Subcutaneous abdominal adipose tissue (tissue), 5 donors: ENCODE measurements around the gene ACSF2.

Experiments
- H3K27ac ChIP-seq: one replicate; pipeline ENCODE4 v1.7.0; 2013; ENCODE audit warnings: low read depth, mild to moderate bottlenecking, inconsistent platforms, low read length, moderate library complexity
- H3K27me3 ChIP-seq, 5 donors: one replicate each; pipeline ENCODE4 v1.7.0; 2013; ENCODE audit warnings: low read length in 5 of 5, inconsistent platforms in 1 of 5; ENCODE audit not compliant: control insufficient read depth in 5 of 5, insufficient read depth in 4 of 5
- H3K36me3 ChIP-seq, 5 donors: one replicate each; pipeline ENCODE4 v1.7.0; 2013; ENCODE audit warnings: low read length in 5 of 5; ENCODE audit not compliant: control insufficient read depth in 5 of 5, insufficient read depth in 5 of 5
- H3K4me1 ChIP-seq, 5 donors: one replicate each; pipeline ENCODE4 v1.7.0; 2013; ENCODE audit warnings: low read length in 5 of 5, mild to moderate bottlenecking in 3 of 5, moderate library complexity in 1 of 5; ENCODE audit not compliant: control insufficient read depth in 5 of 5, insufficient read depth in 5 of 5
- H3K4me3 ChIP-seq, 5 donors: one replicate each; pipeline ENCODE4 v1.7.0; 2013; ENCODE audit warnings: low read length in 5 of 5, low read depth in 1 of 5
- H3K9ac ChIP-seq, 5 donors: one replicate each; pipeline ENCODE4 v1.7.0; 2013; ENCODE audit warnings: low read length in 5 of 5, mild to moderate bottlenecking in 4 of 5, moderate library complexity in 3 of 5
- H3K9me3 ChIP-seq, 5 donors: one replicate each; pipeline ENCODE4 v1.7.0; 2013; ENCODE audit warnings: low read length in 5 of 5; ENCODE audit not compliant: control insufficient read depth in 5 of 5
- donor health status: healthy.
- donor health status: healthy.
- donor health status: healthy.
- donor health status: healthy.
- donor health status: healthy.

The ACSF2 gene

DNA sequence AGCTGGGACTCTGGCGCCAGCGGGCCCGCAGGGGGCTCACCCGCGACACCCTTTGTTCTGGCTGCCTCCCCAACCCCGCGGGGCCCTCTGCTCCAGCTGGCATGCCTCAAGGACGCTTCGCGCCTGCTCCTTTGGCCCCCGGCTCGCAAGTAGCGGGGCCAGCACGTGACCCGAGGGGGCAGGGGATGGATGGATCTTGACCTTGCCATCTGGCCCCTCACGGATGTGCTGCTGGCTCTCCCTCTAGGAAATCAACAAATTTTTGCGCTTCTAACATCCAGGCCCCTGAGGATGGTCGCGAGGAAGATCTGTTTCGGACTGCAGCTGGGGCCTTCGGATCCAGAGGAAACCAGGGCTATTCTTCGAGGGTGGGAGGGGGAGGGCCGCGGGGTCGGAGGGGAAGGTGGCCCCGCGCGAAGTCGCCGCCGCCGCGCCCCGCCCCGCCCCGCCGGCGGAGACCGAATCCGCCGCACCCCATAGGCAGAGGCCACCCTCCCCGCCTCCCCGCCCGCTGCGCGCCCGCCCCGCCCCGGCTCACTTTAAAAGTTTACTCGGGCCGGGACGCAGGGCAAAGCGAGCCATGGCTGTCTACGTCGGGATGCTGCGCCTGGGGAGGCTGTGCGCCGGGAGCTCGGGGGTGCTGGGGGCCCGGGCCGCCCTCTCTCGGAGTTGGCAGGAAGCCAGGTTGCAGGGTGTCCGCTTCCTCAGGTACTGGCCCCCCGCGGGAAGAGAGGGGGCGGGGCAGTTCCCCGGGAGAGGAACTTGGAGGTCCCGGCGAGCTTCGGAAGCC, at the start of gene ACSF2:
TSS of gene ACSF2 (plus strand) at position 537 of the 790 bp plus-strand sequence. CDS start at position 581, 44 bp downstream.
- peaks cover 18 to 70% (median 68%) of the 10 kb centered on the region in 5 donors for H3K4me1 ChIP-seq
- peak within 1 kb of the TSS; percentile 67 to 75 (median 71) for H3K4me3 ChIP-seq
- no peaks in the 10 kb centered on the region for H3K27me3 ChIP-seq
- H3K9ac ChIP-seq, result peak within 1 kb of the TSS; percentile 54 to 78 (median 76)
- H3K36me3 ChIP-seq, result peaks cover 0 to 2% (median 0%) of the 10 kb centered on the region in 5 donors
- no peaks in the 10 kb centered on the region for H3K9me3 ChIP-seq
- peak within 1 kb of the TSS; percentile 89 for H3K27ac ChIP-seq

DNA sequence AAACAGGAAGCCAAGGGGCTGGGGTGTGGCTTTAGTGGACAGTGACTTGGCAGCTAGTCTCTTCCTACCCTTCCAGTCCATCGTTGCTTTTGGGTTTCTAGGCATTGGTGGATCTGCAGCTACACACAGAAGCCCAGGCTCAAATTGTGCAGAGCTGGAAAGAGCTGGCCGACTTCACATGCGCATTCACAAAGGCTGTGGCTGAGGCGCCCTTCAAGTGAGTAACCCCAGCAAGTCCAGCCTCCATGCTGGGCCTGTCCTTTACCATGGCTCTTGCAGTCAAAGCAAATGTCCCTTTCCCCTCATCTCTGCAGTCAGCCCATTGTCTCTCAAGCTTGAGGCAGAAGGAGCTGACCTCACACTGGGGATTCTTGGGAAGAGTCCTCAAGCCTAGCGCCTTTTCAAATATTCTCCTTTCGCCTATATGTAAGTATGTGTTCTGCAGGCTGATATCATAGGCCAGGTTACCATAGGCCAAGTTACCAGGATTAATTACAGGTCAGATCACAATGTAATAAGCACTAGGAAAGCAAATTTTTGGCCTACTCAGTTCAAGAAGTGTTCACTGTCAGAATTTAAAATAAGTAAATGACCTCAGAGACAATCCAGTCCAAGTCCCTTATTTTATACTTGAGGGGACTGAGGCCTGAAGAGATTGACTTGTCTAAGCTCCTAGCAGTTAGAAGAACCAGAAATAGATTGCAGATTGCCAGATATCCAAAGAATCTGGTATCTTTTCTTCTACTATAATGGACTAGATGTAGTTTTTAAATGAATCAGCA, 46.5 kb upstream of the ACSF2 start:
- no peak overlapping the region for H3K27ac ChIP-seq
- H3K9ac ChIP-seq, result no peak overlapping the region
- no peaks in the 10 kb centered on the region for H3K9me3 ChIP-seq
- H3K36me3 ChIP-seq, result peaks cover 11 to 53% (median 41%) of the 10 kb centered on the region in 5 donors
- no peak overlapping the region for H3K4me3 ChIP-seq
- H3K27me3 ChIP-seq, result no peaks in the 10 kb centered on the region
- no peaks in the 10 kb centered on the region for H3K4me1 ChIP-seq

DNA sequence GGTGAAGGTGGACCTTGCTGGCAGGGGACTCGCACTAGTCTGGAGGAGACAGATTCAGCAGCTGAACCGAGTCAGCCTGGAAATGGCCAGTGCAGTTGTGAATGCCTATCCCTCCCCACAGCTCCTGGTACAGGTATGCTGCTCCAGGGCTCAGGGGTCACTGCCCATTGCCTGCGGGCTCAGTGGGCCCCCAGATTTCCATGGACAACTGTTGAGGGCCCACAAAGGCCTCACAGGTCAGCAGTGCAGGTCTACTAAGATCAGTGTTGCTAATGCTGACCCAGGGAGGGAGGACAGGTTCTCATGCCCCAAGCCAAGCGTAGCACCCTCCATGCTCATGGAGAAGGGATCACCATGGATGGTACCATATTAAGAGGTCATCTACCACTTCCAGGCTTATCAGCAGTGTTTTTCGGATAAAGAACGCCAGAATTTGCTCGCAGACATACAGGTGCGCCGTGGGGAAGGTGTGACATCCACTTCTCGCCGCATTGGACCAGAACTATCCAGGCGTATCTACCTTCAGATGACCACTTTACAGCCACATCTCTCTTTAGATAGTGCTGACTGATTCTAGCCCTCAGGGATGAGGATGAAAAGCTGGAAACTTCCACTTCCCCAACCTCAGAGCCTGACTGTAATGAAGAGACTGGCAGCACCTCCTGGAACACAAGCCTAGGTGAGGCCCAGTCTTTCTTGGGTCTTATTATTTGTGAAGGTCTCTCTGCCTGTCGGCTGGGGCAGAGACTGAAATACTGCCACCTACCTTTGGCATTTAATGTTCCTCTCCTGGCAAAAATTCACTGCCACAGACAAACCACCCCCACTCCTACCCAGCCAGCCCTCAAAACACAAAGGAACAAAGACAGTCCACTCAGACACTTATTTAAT, 45.4 kb upstream of the ACSF2 start:
- peaks cover 17 to 64% (median 51%) of the 10 kb centered on the region in 5 donors for H3K36me3 ChIP-seq
- H3K4me1 ChIP-seq, result no peaks in the 10 kb centered on the region
- no peaks in the 10 kb centered on the region for H3K27me3 ChIP-seq
- H3K9me3 ChIP-seq, result no peaks in the 10 kb centered on the region
- no peak overlapping the region for H3K27ac ChIP-seq
- no peak overlapping the region for H3K9ac ChIP-seq
- H3K4me3 ChIP-seq, result no peak overlapping the region

GRCh38 chr17:50381260-50381815, 44.7 kb upstream of the ACSF2 start:
- H3K36me3 ChIP-seq, result peaks cover 21 to 71% (median 58%) of the 10 kb centered on the region in 5 donors
- H3K27ac ChIP-seq, result no peak overlapping the region
- no peaks in the 10 kb centered on the region for H3K27me3 ChIP-seq
- peaks cover 0 to 4% (median 2%) of the 10 kb centered on the region in 5 donors for H3K4me1 ChIP-seq
- H3K9ac ChIP-seq, result no peak overlapping the region
- H3K4me3 ChIP-seq, result no peak overlapping the region
- H3K9me3 ChIP-seq, result no peaks in the 10 kb centered on the region

GRCh38 chr17:50381920-50382319, 44.1 kb upstream of the ACSF2 start:
- no peak overlapping the region for H3K27ac ChIP-seq
- peaks cover 2 to 8% (median 5%) of the 10 kb centered on the region in 5 donors for H3K4me1 ChIP-seq
- no peak overlapping the region for H3K9ac ChIP-seq
- no peak overlapping the region for H3K4me3 ChIP-seq
- H3K27me3 ChIP-seq, result no peaks in the 10 kb centered on the region
- H3K36me3 ChIP-seq, result peaks cover 21 to 77% (median 63%) of the 10 kb centered on the region in 5 donors
- no peaks in the 10 kb centered on the region for H3K9me3 ChIP-seq

- Histone ChIP-seq H3K4me1 (peaks cover 2 to 8% (median 5%) of the 10 kb centered on the region in 5 donors), H3K36me3 (peaks cover 27 to 87% (median 73%) of the 10 kb centered on the region in 5 donors)
Measured at GRCh38 chr17:50382931-50383330, 43.1 kb upstream of the ACSF2 start.

DNA sequence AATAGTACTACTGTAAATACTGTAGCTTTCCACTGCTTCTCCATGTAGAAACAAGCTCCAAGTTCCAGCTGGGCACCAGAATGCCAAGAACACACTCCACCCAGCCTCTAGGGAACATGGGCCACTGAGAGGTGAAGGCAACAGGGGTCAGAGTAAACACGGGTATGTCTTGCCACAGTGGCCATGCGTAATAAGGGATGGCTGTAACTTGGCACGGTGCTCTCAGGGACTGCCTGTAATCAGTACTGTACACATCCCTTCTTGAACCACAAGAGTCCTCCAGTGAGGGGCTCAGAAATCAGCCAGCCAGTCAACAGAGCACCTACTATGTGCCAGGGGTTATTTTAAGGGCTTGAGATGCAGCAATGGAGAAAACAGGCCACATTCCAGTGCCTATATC, 39.5 kb upstream of the ACSF2 start:
- Histone ChIP-seq H3K4me1 (peaks cover 2 to 8% (median 5%) of the 10 kb centered on the region in 5 donors), H3K4me3 (no peak overlapping the region), H3K9me3 (no peaks in the 10 kb centered on the region), H3K27me3 (no peaks in the 10 kb centered on the region), H3K36me3 (peaks cover 42 to 98% (median 96%) of the 10 kb centered on the region in 5 donors), H3K9ac (no peak overlapping the region), H3K27ac (no peak overlapping the region)

More at GRCh38 chr17:50382931-50383330, 43.1 kb upstream of the ACSF2 start:
- Histone ChIP-seq H3K27ac (no peak overlapping the region), H3K4me3 (no peak overlapping the region), H3K9me3 (no peaks in the 10 kb centered on the region), H3K9ac (no peak overlapping the region), H3K27me3 (no peaks in the 10 kb centered on the region)

DNA sequence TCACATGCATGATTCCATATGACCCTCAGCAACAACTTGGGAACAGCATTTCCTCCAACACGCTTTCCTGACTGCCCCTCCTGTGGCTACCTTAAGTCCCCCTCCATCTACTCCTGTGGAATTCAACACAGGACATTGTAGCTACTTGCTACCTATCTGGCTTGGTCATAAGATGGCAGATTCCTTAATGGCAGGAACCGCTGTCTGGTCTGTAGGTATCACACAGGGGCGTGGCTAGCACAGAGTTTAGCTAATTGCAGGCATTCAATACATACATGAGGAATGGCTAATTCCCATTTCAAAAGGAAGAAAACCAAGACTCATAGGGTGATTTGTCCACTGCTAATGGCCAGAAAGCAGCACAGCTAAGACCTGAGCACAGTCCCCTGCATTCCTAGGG, 37.3 kb upstream of the ACSF2 start:
- Histone ChIP-seq H3K9ac (peak overlapping the region in 1 of 5 donors; percentile 9), H3K27me3 (no peaks in the 10 kb centered on the region), H3K4me1 (peaks cover 2 to 8% (median 5%) of the 10 kb centered on the region in 5 donors), H3K4me3 (no peak overlapping the region), H3K36me3 (peaks cover 44 to 99% (median 96%) of the 10 kb centered on the region in 5 donors), H3K9me3 (no peaks in the 10 kb centered on the region), H3K27ac (no peak overlapping the region)

- no peak overlapping the region for H3K9ac ChIP-seq
- H3K36me3 ChIP-seq, result peaks cover 49 to 99% (median 97%) of the 10 kb centered on the region in 5 donors
Measured at GRCh38 chr17:50389534-50389933, 36.5 kb upstream of the ACSF2 start.

More at GRCh38 chr17:50389534-50389933, 36.5 kb upstream of the ACSF2 start:
- H3K27me3 ChIP-seq, result no peaks in the 10 kb centered on the region
- no peak overlapping the region for H3K4me3 ChIP-seq
- no peaks in the 10 kb centered on the region for H3K9me3 ChIP-seq
- peaks cover 2 to 9% (median 5%) of the 10 kb centered on the region in 5 donors for H3K4me1 ChIP-seq
- no peak overlapping the region for H3K27ac ChIP-seq
